SK-N-SH (cell line): ENCODE measurements around the gene IL15RA. TPM values are rescaled to one million over a fixed set of nuclear protein-coding genes. Genes with fewer than 3 reads are reported as not detected.

ENCODE experiments used
- CTCF ChIA-PET: fragments of 300-600, 350-600 bp; formaldehyde crosslinking; extraction: SDS; loops from one replicate; lab custom pipeline; 2021; lab: Yijun Ruan, JAX
- POLR2A ChIA-PET: fragments of 350-600 bp; sonication (Branson Sonifier 250); formaldehyde crosslinking; extraction: SDS; loops from one replicate; lab custom pipeline; 2020; ENCODE audit warnings: antibody characterized with exemption, inconsistent platforms; lab: Yijun Ruan, JAX
- DNase-seq: peaks from one replicate; pipeline ENCODE4 v3.0.0; 2012
- H2AFZ ChIP-seq: fragments of 200-600 bp; sonication (generic); 2 replicates; pipeline ENCODE4 v1.8.1; 2016; ENCODE audit warnings: antibody characterized with exemption, mild to moderate bottlenecking, low read depth
- H3F3A ChIP-seq: fragments of 200-600 bp; sonication (generic); replicated peaks from 2 replicates; pipeline ENCODE3; 2016; ENCODE audit warnings: antibody characterized with exemption, mild to moderate bottlenecking; ENCODE audit not compliant: insufficient read depth
- H3K27ac ChIP-seq, 2 experiments: fragments of 200-500 bp in 1 of 2; fragments of 200-600 bp in 1 of 2; sonication (Bioruptor generic) in 1 of 2; sonication (generic), shearing (Covaris generic) in 1 of 2; 2 replicates each; pipeline versions ENCODE4 v1.5.1 to v1.6.1; 2014 to 2016; ENCODE audit warnings: low read depth in 2 of 2, inconsistent platforms in 1 of 2, low read length in 1 of 2, mild to moderate bottlenecking in 1 of 2, mixed read lengths in 1 of 2
- H3K27me3 ChIP-seq: fragments of 200-600 bp; sonication (generic), shearing (Covaris generic); 2 replicates; pipeline ENCODE4 v1.6.1; 2016; ENCODE audit warnings: mixed run types; ENCODE audit not compliant: insufficient read depth
- H3K36me3 ChIP-seq, 2 experiments: fragments of 200-500 bp in 1 of 2; fragments of 200-600 bp in 1 of 2; sonication (Bioruptor generic) in 1 of 2; sonication (generic) in 1 of 2; replicated peaks in 1 of 2; 2 replicates each; pipeline versions ENCODE3 to v1.5.1; 2014 to 2016; ENCODE audit warnings: low read length in 1 of 2, mild to moderate bottlenecking in 1 of 2; ENCODE audit not compliant: insufficient read depth in 2 of 2, control insufficient read depth in 1 of 2
- H3K4me1 ChIP-seq, 2 experiments: fragments of 200-500 bp in 1 of 2; fragments of 200-600 bp in 1 of 2; sonication (Bioruptor generic) in 1 of 2; sonication (generic), shearing (Covaris generic) in 1 of 2; 2 replicates each; pipeline versions ENCODE4 v1.5.1 to v1.6.1; 2014 to 2016; ENCODE audit warnings: low read depth in 1 of 2, low read length in 1 of 2, mixed run types in 1 of 2; ENCODE audit not compliant: insufficient read depth in 2 of 2, control insufficient read depth in 1 of 2
- H3K4me2 ChIP-seq: fragments of 200-600 bp; sonication (generic), shearing (Covaris generic); 2 replicates; pipeline ENCODE4 v1.6.1; 2017; ENCODE audit warnings: mixed run types
- H3K4me3 ChIP-seq, 2 experiments: fragments of 200-500 bp in 1 of 2; fragments of 200-600 bp in 1 of 2; sonication (Bioruptor generic) in 1 of 2; sonication (generic), shearing (Covaris generic) in 1 of 2; 2 replicates each; pipeline versions ENCODE4 v1.5.1 to v1.8.1; 2014 to 2016; ENCODE audit warnings: low read depth in 2 of 2, inconsistent platforms in 1 of 2, low read length in 1 of 2, mild to moderate bottlenecking in 1 of 2, mixed read lengths in 1 of 2, moderate library complexity in 1 of 2
- H3K79me2 ChIP-seq: fragments of 200-600 bp; sonication (generic); 2 replicates; pipeline ENCODE4 v1.8.1; 2017; ENCODE audit warnings: mild to moderate bottlenecking; ENCODE audit not compliant: insufficient read depth
- H3K9ac ChIP-seq: fragments of 200-600 bp; sonication (generic); 2 replicates; pipeline ENCODE4 v1.6.1; 2017; ENCODE audit warnings: mixed run types
- H3K9me2 ChIP-seq: fragments of 200-600 bp; sonication (generic); 2 replicates; pipeline ENCODE4 v1.6.1; 2017; ENCODE audit warnings: mixed run types
- H3K9me3 ChIP-seq: fragments of 200-600 bp; sonication (generic); 2 replicates; pipeline ENCODE4 v1.6.1; 2017; ENCODE audit warnings: mixed run types, mild to moderate bottlenecking, moderate library complexity
- H4K20me1 ChIP-seq: fragments of 200-600 bp; sonication (generic); 2 replicates; pipeline ENCODE4 v1.6.1; 2017; ENCODE audit warnings: mild to moderate bottlenecking, mixed run types; ENCODE audit not compliant: insufficient read depth
- CHD2 ChIP-seq: fragments of 150-350 bp; IDR thresholded peaks from 2 replicates; pipeline ENCODE4 v1.6.1; 2018; ENCODE audit warnings: low read length; ENCODE audit not compliant: partially characterized antibody
- EZH2phosphoT487 ChIP-seq: fragments of 200-600 bp; sonication (generic); IDR thresholded peaks from 2 replicates; pipeline ENCODE4 v1.6.1; 2017; ENCODE audit warnings: low read depth, mixed run types, mild to moderate bottlenecking, antibody characterized with exemption, moderate library complexity, borderline replicate concordance
- FOXJ3 ChIP-seq: sonication (generic); formaldehyde crosslinking; IDR thresholded peaks from 2 replicates; pipeline ENCODE4 v1.5.1; 2020; ENCODE audit warnings: mild to moderate bottlenecking, missing genetic modification reagents
- GABPA ChIP-seq: IDR thresholded peaks from 2 replicates; pipeline ENCODE4 v1.4.0; 2012; ENCODE audit warnings: low read depth, mild to moderate bottlenecking
- GATA2 ChIP-seq: sonication (generic); formaldehyde crosslinking; IDR thresholded peaks from 2 replicates; pipeline ENCODE4 v1.5.0; 2020; ENCODE audit warnings: mild to moderate bottlenecking, missing genetic modification reagents
- JUND ChIP-seq: IDR thresholded peaks from 2 replicates; pipeline ENCODE4 v1.4.0; 2012
- NRF1 ChIP-seq: IDR thresholded peaks from 2 replicates; pipeline ENCODE4 v1.6.1; 2012; ENCODE audit warnings: low read depth, mild to moderate bottlenecking, low read length
- POLR2AphosphoS5 ChIP-seq: IDR thresholded peaks from 2 replicates; pipeline ENCODE4 v1.6.1; 2012; ENCODE audit warnings: low read depth, low read length
- RAD21 ChIP-seq: IDR thresholded peaks from 2 replicates; pipeline ENCODE4 v1.6.1; 2012; ENCODE audit warnings: mild to moderate bottlenecking, low read length
- RFX5 ChIP-seq: IDR thresholded peaks from 2 replicates; pipeline ENCODE4 v1.6.1; 2012; ENCODE audit warnings: mild to moderate bottlenecking, improper control_type of control experiment, low read length
- SMC3 ChIP-seq: IDR thresholded peaks from 2 replicates; pipeline ENCODE4 v1.6.1; 2012; ENCODE audit warnings: low read depth, low read length, improper control_type of control experiment
- TAF1 ChIP-seq: IDR thresholded peaks from 2 replicates; pipeline ENCODE4 v1.6.1; 2012; ENCODE audit warnings: low read depth, mild to moderate bottlenecking, low read length, moderate library complexity, borderline replicate concordance
- TEAD4 ChIP-seq: IDR thresholded peaks from 2 replicates; pipeline ENCODE4 v1.4.0; 2012; ENCODE audit warnings: mild to moderate bottlenecking, borderline replicate concordance; ENCODE audit not compliant: insufficient read depth
- YY1 ChIP-seq: IDR thresholded peaks from 2 replicates; pipeline ENCODE4 v1.4.0; 2012; ENCODE audit warnings: low read depth, mild to moderate bottlenecking
- WGBS: methylation state at CpG from one replicate; pipeline ENCODE4 v1.1.6; 2017; ENCODE audit warnings: low lambda C conversion rate; 5-methylcytosine and 5-hydroxymethylcytosine counted together
- polyA plus RNA-seq, 3 experiments: library from polyadenylated mRNA; depleted of rRNA; stranded (reverse); fragments of >200 nt; gene quantifications; 2 replicates each; pipeline ENCODE4 v1.2.3, GENCODE V29; 2012
- TF ChIP-seq, protein P1 (sequence below): IDR thresholded peaks from 2 replicates; pipeline ENCODE4 v1.4.0; 2012; ENCODE audit warnings: low read depth
- TF ChIP-seq, protein P2 (sequence below): IDR thresholded peaks from 2 replicates; pipeline ENCODE4 v1.6.1; 2012; ENCODE audit warnings: mild to moderate bottlenecking, low read depth, low read length, moderate library complexity
- TF ChIP-seq, protein P3 (sequence below): fragments of 200-600 bp; sonication (generic); IDR thresholded peaks from 2 replicates; pipeline ENCODE4 v1.6.1; 2017; ENCODE audit warnings: antibody characterized with exemption, mild to moderate bottlenecking, moderate library complexity

Gene IL15RA
- polyA plus RNA-seq, 1 of the 3 experiments (the other 2 are of a cell fraction): 2.1 TPM

DNA sequence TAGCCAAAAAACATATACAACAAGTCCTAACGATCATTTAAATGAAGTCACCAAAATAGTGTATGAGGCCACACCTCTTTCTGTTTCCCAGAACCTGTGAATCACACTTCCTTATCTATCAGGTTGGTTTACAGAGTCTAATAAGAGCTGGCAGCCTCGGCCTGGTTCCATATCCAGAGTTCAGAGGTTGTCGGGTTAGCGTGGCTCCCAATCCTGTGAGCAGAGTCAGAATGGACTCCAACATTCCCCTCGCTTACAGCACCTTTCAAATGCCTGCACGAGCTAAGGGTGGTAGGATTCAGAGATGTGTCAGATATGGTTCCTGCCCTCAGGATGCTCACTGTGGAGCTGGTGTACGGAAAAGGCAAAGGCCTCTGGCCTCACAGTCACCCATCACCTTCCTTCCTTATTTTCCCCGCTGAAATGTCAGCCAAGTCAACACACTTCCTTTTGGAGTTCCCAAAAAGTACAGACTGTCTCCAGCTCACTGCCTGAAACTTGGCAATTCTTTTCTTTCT, 6.0 kb downstream of the IL15RA start:
- Histone ChIP-seq H3K4me3 (no peak overlapping the region), H3K27ac (no peak overlapping the region), H2AFZ (no peak overlapping the region), H3F3A (no peaks in the 10 kb centered on the region), H4K20me1 (no peaks in the 10 kb centered on the region), H3K79me2 (no peaks in the 10 kb centered on the region), H3K9me3 (no peaks in the 10 kb centered on the region), H3K4me1 (no peaks in the 10 kb centered on the region), H3K4me2 (no peak overlapping the region), H3K27me3 (no peaks in the 10 kb centered on the region), H3K9ac (no peak overlapping the region), H3K36me3 (no peaks in the 10 kb centered on the region), H3K9me2 (no peaks in the 10 kb centered on the region)
- no peak for DNase-seq
- TF ChIP-seq SMC3 (no peak), TAF1 (no peak), YY1 (no peak), EZH2phosphoT487 (no peak), CHD2 (no peak), TEAD4 (no peak), GATA2 (CRISPR knock-in tag) (no peak), RFX5 (no peak), FOXJ3 (CRISPR knock-in tag) (no peak), POLR2AphosphoS5 (no peak)
- TF ChIP-seq, protein P1, sequence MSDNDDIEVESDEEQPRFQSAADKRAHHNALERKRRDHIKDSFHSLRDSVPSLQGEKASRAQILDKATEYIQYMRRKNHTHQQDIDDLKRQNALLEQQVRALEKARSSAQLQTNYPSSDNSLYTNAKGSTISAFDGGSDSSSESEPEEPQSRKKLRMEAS: no peak
- TF ChIP-seq, protein P2, sequence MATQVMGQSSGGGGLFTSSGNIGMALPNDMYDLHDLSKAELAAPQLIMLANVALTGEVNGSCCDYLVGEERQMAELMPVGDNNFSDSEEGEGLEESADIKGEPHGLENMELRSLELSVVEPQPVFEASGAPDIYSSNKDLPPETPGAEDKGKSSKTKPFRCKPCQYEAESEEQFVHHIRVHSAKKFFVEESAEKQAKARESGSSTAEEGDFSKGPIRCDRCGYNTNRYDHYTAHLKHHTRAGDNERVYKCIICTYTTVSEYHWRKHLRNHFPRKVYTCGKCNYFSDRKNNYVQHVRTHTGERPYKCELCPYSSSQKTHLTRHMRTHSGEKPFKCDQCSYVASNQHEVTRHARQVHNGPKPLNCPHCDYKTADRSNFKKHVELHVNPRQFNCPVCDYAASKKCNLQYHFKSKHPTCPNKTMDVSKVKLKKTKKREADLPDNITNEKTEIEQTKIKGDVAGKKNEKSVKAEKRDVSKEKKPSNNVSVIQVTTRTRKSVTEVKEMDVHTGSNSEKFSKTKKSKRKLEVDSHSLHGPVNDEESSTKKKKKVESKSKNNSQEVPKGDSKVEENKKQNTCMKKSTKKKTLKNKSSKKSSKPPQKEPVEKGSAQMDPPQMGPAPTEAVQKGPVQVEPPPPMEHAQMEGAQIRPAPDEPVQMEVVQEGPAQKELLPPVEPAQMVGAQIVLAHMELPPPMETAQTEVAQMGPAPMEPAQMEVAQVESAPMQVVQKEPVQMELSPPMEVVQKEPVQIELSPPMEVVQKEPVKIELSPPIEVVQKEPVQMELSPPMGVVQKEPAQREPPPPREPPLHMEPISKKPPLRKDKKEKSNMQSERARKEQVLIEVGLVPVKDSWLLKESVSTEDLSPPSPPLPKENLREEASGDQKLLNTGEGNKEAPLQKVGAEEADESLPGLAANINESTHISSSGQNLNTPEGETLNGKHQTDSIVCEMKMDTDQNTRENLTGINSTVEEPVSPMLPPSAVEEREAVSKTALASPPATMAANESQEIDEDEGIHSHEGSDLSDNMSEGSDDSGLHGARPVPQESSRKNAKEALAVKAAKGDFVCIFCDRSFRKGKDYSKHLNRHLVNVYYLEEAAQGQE: no peak
- 64% methylated on average over 7 of the region's 8 CpGs for WGBS
- POLR2A ChIA-PET: no interaction called here
- CTCF ChIA-PET: interaction anchor here (1.2 kb wide), 1 partner anchor 430 kb away, joined by 3 read pairs; no protein-coding TSS in a partner anchor

DNA sequence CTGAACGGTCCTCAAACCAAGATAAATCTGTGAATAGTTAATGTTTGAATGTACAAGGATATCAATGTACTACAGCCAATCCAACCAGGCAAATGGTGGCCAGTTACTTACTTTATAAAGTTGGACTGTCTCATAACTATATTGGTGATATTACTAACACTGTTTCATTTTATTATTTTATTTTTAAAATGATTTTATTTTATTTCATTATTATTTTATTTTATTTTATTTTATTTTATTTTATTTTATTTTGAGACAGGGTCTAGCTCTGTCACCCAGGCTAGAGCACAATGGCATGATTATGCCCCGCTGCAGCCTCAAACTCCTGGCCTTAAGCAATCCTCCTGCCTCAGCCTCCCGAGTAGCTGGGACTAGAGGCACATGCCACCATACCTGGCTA, 6.8 kb downstream of the IL15RA start:
- Histone ChIP-seq H3K4me3 (no peak overlapping the region), H4K20me1 (no peaks in the 10 kb centered on the region), H3K9me3 (no peaks in the 10 kb centered on the region), H3K9ac (no peak overlapping the region), H3K36me3 (no peaks in the 10 kb centered on the region), H3K4me2 (no peak overlapping the region), H2AFZ (no peak overlapping the region), H3K27me3 (no peaks in the 10 kb centered on the region), H3K4me1 (no peaks in the 10 kb centered on the region), H3K27ac (no peak overlapping the region), H3F3A (no peaks in the 10 kb centered on the region), H3K79me2 (no peaks in the 10 kb centered on the region), H3K9me2 (no peaks in the 10 kb centered on the region)
- 52% methylated on average over 3 of the region's 3 CpGs for WGBS
- CTCF ChIA-PET: no interaction called here
- no peak for DNase-seq
- POLR2A ChIA-PET: no interaction called here
- TF ChIP-seq, protein P2: no peak
- TF ChIP-seq TAF1 (no peak), RAD21 (no peak), POLR2AphosphoS5 (no peak), GABPA (no peak), TEAD4 (no peak), NRF1 (no peak), CHD2 (no peak), JUND (no peak), GATA2 (CRISPR knock-in tag) (no peak)
- TF ChIP-seq, protein P3, sequence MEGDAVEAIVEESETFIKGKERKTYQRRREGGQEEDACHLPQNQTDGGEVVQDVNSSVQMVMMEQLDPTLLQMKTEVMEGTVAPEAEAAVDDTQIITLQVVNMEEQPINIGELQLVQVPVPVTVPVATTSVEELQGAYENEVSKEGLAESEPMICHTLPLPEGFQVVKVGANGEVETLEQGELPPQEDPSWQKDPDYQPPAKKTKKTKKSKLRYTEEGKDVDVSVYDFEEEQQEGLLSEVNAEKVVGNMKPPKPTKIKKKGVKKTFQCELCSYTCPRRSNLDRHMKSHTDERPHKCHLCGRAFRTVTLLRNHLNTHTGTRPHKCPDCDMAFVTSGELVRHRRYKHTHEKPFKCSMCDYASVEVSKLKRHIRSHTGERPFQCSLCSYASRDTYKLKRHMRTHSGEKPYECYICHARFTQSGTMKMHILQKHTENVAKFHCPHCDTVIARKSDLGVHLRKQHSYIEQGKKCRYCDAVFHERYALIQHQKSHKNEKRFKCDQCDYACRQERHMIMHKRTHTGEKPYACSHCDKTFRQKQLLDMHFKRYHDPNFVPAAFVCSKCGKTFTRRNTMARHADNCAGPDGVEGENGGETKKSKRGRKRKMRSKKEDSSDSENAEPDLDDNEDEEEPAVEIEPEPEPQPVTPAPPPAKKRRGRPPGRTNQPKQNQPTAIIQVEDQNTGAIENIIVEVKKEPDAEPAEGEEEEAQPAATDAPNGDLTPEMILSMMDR: no peak
